Measurements from ENCODE around the gene C1QTNF7.

Gene C1QTNF7

GRCh38 chr4:15402974-15403373 lies 24.9 kb upstream of the C1QTNF7 start:
- Histone ChIP-seq H2AFZ (ENCODE audit: low read depth, low read length) (no peak overlapping the region), H3K4me2 (ENCODE audit: low read length) (no peak overlapping the region), H3K27ac (ENCODE audit: low read length) (no peak overlapping the region)

GRCh38 chr4:15405018-15405417 lies 22.8 kb upstream of the C1QTNF7 start:
- Histone ChIP-seq H3K27ac (ENCODE audit: low read length) (no peak overlapping the region), H3K27me3 (ENCODE audit: low read depth, low read length) (peaks cover 14% of the 10 kb centered on the region), H3K36me3 (replicated peaks; ENCODE audit: low read depth, low read length) (no peaks in the 10 kb centered on the region), H3K4me2 (ENCODE audit: low read length) (no peak overlapping the region), H3K79me2 (ENCODE audit: low read length) (no peaks in the 10 kb centered on the region), H2AFZ (ENCODE audit: low read depth, low read length) (no peak overlapping the region), H3K9ac (ENCODE audit: low read length) (no peak overlapping the region), H3K9me3 (ENCODE audit: insufficient read depth, low read length) (no peaks in the 10 kb centered on the region), H3K4me1 (ENCODE audit: low read length) (peaks cover 13% of the 10 kb centered on the region), H4K20me1 (ENCODE audit: insufficient read depth, low read length) (no peaks in the 10 kb centered on the region), H3K4me3 (ENCODE audit: low read length) (no peak overlapping the region)
- TF ChIP-seq CTCF (IDR thresholded peaks at IDR 0.05; ENCODE audit: low read depth, low read length) (no peak), EZH2phosphoT487 (IDR thresholded peaks at IDR 0.05; ENCODE audit: low read depth) (no peak)

More at GRCh38 chr4:15402974-15403373, 24.9 kb upstream of the C1QTNF7 start:
- no peaks in the 10 kb centered on the region for H3K79me2 ChIP-seq (ENCODE audit: low read length)
- no peaks in the 10 kb centered on the region for H3K36me3 ChIP-seq (replicated peaks; ENCODE audit: low read depth, low read length)
- no peak overlapping the region for H3K9ac ChIP-seq (ENCODE audit: low read length)
- H3K4me1 ChIP-seq (ENCODE audit: low read length), result peaks cover 13% of the 10 kb centered on the region
- no peaks in the 10 kb centered on the region for H4K20me1 ChIP-seq (ENCODE audit: insufficient read depth, low read length)
- H3K9me3 ChIP-seq (ENCODE audit: insufficient read depth, low read length), result no peaks in the 10 kb centered on the region
- no peak overlapping the region for H3K4me3 ChIP-seq (ENCODE audit: low read length)
- peaks cover 14% of the 10 kb centered on the region for H3K27me3 ChIP-seq (ENCODE audit: low read depth, low read length)
- TF ChIP-seq EZH2phosphoT487 (IDR thresholded peaks at IDR 0.05; ENCODE audit: low read depth), result no peak
- no peak for TF ChIP-seq CTCF (IDR thresholded peaks at IDR 0.05; ENCODE audit: low read depth, low read length)

- H3K9ac ChIP-seq (ENCODE audit: low read length), result no peak overlapping the region
- no peak overlapping the region for H3K27ac ChIP-seq (ENCODE audit: low read length)
- H3K36me3 ChIP-seq (replicated peaks; ENCODE audit: low read depth, low read length), result no peaks in the 10 kb centered on the region
- peaks cover 5% of the 10 kb centered on the region; the same call in 1 of the 2 replicates for H3K27me3 ChIP-seq (ENCODE audit: low read depth, low read length)
- no peak for TF ChIP-seq EZH2phosphoT487 (IDR thresholded peaks at IDR 0.05; ENCODE audit: low read depth)
- peak overlapping the region; percentile 56 for H3K4me2 ChIP-seq (ENCODE audit: low read length)
- H3K9me3 ChIP-seq (ENCODE audit: insufficient read depth, low read length), result no peaks in the 10 kb centered on the region
- no peaks in the 10 kb centered on the region for H3K79me2 ChIP-seq (ENCODE audit: low read length)
- peak overlapping the region; percentile 37 for H3K4me3 ChIP-seq (ENCODE audit: low read length)
- H3K4me1 ChIP-seq (ENCODE audit: low read length), result peaks cover 20% of the 10 kb centered on the region
- H4K20me1 ChIP-seq (ENCODE audit: insufficient read depth, low read length), result no peaks in the 10 kb centered on the region
- no peak overlapping the region for H2AFZ ChIP-seq (ENCODE audit: low read depth, low read length)
Measured at GRCh38 chr4:15410750-15411149, 17.1 kb upstream of the C1QTNF7 start.

- H3K79me2 ChIP-seq (ENCODE audit: low read length), result no peaks in the 10 kb centered on the region
- H3K4me3 ChIP-seq (ENCODE audit: low read length), result no peak overlapping the region
- H3K36me3 ChIP-seq (replicated peaks; ENCODE audit: low read depth, low read length), result no peaks in the 10 kb centered on the region
- H4K20me1 ChIP-seq (ENCODE audit: insufficient read depth, low read length), result no peaks in the 10 kb centered on the region
- TF ChIP-seq CTCF (IDR thresholded peaks at IDR 0.05; ENCODE audit: low read depth, low read length) (no peak), EZH2phosphoT487 (IDR thresholded peaks at IDR 0.05; ENCODE audit: low read depth) (no peak)
- H2AFZ ChIP-seq (ENCODE audit: low read depth, low read length), result no peak overlapping the region
- no peak overlapping the region for H3K27ac ChIP-seq (ENCODE audit: low read length)
- H3K4me1 ChIP-seq (ENCODE audit: low read length), result peaks cover 33% of the 10 kb centered on the region
- no peak overlapping the region for H3K4me2 ChIP-seq (ENCODE audit: low read length)
- H3K27me3 ChIP-seq (ENCODE audit: low read depth, low read length), result no peaks in the 10 kb centered on the region
- H3K9ac ChIP-seq (ENCODE audit: low read length), result no peak overlapping the region
- no peaks in the 10 kb centered on the region for H3K9me3 ChIP-seq (ENCODE audit: insufficient read depth, low read length)
Measured at GRCh38 chr4:15412461-15412860, 15.4 kb upstream of the C1QTNF7 start.

Data from OCI-LY3 (cell line).